ENCODE results near the gene APOC3. TPM values are rescaled to one million over a fixed set of nuclear protein-coding genes. Genes with fewer than 3 reads are reported as not detected.
A peak's percentile ranks its signal among the peaks of the same experiment; 100 is the strongest.

APOC3 gene
- total RNA-seq, 1 experiment from 2014 or later = 2.5 TPM

DNA sequence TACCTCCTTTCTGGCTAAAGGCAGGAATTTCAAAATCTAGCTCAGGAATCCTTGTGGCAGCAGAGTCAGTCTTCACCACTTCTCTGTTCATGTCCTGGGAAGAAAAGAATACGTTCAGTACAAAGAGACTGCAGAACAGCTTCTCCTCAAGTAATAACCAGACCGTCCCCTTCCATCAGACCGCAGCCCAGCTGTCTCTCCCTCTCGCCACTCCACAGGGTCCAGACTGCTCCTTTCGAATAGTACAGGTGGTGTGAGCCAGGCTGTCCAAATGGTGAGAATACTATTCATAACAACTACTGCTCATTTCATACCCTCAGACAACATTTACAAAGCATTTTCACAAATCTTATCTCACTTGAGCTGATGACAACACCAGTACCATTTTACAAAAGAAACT, 42.7 kb upstream of the APOC3 start:
- DNase-seq (ENCODE audit: low spot score) = no peak
- Mint-ChIP-seq H3K9me3 (no peaks in the 10 kb centered on the region), H3K4me1 (peaks cover 21% of the 10 kb centered on the region), H3K4me3 (peak overlapping the region; percentile 94), H3K36me3 (peaks cover 50% of the 10 kb centered on the region), H3K27ac (peak overlapping the region; percentile 43), H3K27me3 (ENCODE audit: low read depth) (peaks cover 23% of the 10 kb centered on the region)
- ChIA-PET CTCF (interaction anchor here (0.6 to 8.7 kb wide), 5 partner anchors 14 to 358 kb away, joined by 3 to 358 read pairs (median 9); partner anchors contain the start of genes APOA1 and BUD13), POLR2A (no interaction called here)
- TF ChIP-seq, protein P1, sequence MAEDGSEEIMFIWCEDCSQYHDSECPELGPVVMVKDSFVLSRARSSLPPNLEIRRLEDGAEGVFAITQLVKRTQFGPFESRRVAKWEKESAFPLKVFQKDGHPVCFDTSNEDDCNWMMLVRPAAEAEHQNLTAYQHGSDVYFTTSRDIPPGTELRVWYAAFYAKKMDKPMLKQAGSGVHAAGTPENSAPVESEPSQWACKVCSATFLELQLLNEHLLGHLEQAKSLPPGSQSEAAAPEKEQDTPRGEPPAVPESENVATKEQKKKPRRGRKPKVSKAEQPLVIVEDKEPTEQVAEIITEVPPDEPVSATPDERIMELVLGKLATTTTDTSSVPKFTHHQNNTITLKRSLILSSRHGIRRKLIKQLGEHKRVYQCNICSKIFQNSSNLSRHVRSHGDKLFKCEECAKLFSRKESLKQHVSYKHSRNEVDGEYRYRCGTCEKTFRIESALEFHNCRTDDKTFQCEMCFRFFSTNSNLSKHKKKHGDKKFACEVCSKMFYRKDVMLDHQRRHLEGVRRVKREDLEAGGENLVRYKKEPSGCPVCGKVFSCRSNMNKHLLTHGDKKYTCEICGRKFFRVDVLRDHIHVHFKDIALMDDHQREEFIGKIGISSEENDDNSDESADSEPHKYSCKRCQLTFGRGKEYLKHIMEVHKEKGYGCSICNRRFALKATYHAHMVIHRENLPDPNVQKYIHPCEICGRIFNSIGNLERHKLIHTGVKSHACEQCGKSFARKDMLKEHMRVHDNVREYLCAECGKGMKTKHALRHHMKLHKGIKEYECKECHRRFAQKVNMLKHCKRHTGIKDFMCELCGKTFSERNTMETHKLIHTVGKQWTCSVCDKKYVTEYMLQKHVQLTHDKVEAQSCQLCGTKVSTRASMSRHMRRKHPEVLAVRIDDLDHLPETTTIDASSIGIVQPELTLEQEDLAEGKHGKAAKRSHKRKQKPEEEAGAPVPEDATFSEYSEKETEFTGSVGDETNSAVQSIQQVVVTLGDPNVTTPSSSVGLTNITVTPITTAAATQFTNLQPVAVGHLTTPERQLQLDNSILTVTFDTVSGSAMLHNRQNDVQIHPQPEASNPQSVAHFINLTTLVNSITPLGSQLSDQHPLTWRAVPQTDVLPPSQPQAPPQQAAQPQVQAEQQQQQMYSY (CRISPR knock-in tag; IDR thresholded peaks at IDR 0.05) = no peak
- TF ChIP-seq TP53 (CRISPR knock-in tag; IDR thresholded peaks at IDR 0.05) (no peak), ESRRA (CRISPR knock-in tag; IDR thresholded peaks at IDR 0.05; ENCODE audit: borderline replicate concordance) (no peak), NFE2L1 (CRISPR knock-in tag; IDR thresholded peaks at IDR 0.05) (no peak), NFATC4 (CRISPR knock-in tag; IDR thresholded peaks at IDR 0.05) (no peak), ZNF121 (CRISPR knock-in tag; IDR thresholded peaks at IDR 0.05) (no peak), NFYB (CRISPR knock-in tag; conservative IDR thresholded peaks at IDR 0.05; ENCODE audit: low read depth) (no peak), ZNF671 (CRISPR knock-in tag; IDR thresholded peaks at IDR 0.05) (no peak), MXD4 (CRISPR knock-in tag; IDR thresholded peaks at IDR 0.05; ENCODE audit: borderline replicate concordance) (no peak), TEAD1 (CRISPR knock-in tag; IDR thresholded peaks at IDR 0.05) (no peak)
- TF ChIP-seq, protein P2, sequence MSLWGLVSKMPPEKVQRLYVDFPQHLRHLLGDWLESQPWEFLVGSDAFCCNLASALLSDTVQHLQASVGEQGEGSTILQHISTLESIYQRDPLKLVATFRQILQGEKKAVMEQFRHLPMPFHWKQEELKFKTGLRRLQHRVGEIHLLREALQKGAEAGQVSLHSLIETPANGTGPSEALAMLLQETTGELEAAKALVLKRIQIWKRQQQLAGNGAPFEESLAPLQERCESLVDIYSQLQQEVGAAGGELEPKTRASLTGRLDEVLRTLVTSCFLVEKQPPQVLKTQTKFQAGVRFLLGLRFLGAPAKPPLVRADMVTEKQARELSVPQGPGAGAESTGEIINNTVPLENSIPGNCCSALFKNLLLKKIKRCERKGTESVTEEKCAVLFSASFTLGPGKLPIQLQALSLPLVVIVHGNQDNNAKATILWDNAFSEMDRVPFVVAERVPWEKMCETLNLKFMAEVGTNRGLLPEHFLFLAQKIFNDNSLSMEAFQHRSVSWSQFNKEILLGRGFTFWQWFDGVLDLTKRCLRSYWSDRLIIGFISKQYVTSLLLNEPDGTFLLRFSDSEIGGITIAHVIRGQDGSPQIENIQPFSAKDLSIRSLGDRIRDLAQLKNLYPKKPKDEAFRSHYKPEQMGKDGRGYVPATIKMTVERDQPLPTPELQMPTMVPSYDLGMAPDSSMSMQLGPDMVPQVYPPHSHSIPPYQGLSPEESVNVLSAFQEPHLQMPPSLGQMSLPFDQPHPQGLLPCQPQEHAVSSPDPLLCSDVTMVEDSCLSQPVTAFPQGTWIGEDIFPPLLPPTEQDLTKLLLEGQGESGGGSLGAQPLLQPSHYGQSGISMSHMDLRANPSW (CRISPR knock-in tag; conservative IDR thresholded peaks at IDR 0.05; ENCODE audit: low read depth) = no peak
- TF ChIP-seq, protein P3, sequence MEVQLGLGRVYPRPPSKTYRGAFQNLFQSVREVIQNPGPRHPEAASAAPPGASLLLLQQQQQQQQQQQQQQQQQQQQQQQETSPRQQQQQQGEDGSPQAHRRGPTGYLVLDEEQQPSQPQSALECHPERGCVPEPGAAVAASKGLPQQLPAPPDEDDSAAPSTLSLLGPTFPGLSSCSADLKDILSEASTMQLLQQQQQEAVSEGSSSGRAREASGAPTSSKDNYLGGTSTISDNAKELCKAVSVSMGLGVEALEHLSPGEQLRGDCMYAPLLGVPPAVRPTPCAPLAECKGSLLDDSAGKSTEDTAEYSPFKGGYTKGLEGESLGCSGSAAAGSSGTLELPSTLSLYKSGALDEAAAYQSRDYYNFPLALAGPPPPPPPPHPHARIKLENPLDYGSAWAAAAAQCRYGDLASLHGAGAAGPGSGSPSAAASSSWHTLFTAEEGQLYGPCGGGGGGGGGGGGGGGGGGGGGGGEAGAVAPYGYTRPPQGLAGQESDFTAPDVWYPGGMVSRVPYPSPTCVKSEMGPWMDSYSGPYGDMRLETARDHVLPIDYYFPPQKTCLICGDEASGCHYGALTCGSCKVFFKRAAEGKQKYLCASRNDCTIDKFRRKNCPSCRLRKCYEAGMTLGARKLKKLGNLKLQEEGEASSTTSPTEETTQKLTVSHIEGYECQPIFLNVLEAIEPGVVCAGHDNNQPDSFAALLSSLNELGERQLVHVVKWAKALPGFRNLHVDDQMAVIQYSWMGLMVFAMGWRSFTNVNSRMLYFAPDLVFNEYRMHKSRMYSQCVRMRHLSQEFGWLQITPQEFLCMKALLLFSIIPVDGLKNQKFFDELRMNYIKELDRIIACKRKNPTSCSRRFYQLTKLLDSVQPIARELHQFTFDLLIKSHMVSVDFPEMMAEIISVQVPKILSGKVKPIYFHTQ (CRISPR knock-in tag; IDR thresholded peaks at IDR 0.05) = no peak
- TF ChIP-seq, protein P4, sequence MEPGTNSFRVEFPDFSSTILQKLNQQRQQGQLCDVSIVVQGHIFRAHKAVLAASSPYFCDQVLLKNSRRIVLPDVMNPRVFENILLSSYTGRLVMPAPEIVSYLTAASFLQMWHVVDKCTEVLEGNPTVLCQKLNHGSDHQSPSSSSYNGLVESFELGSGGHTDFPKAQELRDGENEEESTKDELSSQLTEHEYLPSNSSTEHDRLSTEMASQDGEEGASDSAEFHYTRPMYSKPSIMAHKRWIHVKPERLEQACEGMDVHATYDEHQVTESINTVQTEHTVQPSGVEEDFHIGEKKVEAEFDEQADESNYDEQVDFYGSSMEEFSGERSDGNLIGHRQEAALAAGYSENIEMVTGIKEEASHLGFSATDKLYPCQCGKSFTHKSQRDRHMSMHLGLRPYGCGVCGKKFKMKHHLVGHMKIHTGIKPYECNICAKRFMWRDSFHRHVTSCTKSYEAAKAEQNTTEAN (CRISPR knock-in tag; IDR thresholded peaks at IDR 0.05) = no peak
- TF ChIP-seq, protein P5, sequence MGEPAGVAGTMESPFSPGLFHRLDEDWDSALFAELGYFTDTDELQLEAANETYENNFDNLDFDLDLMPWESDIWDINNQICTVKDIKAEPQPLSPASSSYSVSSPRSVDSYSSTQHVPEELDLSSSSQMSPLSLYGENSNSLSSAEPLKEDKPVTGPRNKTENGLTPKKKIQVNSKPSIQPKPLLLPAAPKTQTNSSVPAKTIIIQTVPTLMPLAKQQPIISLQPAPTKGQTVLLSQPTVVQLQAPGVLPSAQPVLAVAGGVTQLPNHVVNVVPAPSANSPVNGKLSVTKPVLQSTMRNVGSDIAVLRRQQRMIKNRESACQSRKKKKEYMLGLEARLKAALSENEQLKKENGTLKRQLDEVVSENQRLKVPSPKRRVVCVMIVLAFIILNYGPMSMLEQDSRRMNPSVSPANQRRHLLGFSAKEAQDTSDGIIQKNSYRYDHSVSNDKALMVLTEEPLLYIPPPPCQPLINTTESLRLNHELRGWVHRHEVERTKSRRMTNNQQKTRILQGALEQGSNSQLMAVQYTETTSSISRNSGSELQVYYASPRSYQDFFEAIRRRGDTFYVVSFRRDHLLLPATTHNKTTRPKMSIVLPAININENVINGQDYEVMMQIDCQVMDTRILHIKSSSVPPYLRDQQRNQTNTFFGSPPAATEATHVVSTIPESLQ (CRISPR knock-in tag; IDR thresholded peaks at IDR 0.05) = no peak
- no peak for ATAC-seq

All from WTC11 (cell line).